Testis (tissue), 3 donors: ENCODE data around the gene COPZ1. TPM values are rescaled to one million over a fixed set of nuclear protein-coding genes. Genes with fewer than 3 reads are reported as not detected.

Source experiments
- DNase-seq: peaks from one replicate; pipeline ENCODE4 v3.0.0-alpha.2; 2019
- H3K27ac ChIP-seq, 2 donors: fragments of 200-600 bp; sonication (generic); one replicate each; pipeline ENCODE4 v1.5.1; 2019
- H3K27me3 ChIP-seq: fragments of 200-600 bp; sonication (generic); one replicate; pipeline ENCODE4 v1.5.1; 2019
- H3K36me3 ChIP-seq: fragments of 200-600 bp; sonication (generic); one replicate; pipeline ENCODE4 v1.5.1; 2017; ENCODE audit warnings: low read depth; ENCODE audit errors: missing control alignments
- H3K4me1 ChIP-seq: fragments of 200-600 bp; sonication (generic); one replicate; pipeline ENCODE4 v1.5.1; 2019
- H3K4me3 ChIP-seq, 2 donors: fragments of 200-600 bp; sonication (generic); one replicate each; pipeline ENCODE4 v1.5.1; 2017 to 2019
- H3K9me3 ChIP-seq: fragments of 200-600 bp; sonication (generic); one replicate; pipeline ENCODE4 v1.5.1; 2017
- CTCF ChIP-seq, 3 experiments: fragments of 450-650 bp in 2 of 3; fragments of 200-600 bp in 1 of 3; sonication (generic) in 1 of 3; IDR thresholded peaks; one replicate each; pipeline ENCODE4 v1.5.1; 2016 to 2019; ENCODE audit warnings: antibody characterized with exemption in 3 of 3, mild to moderate bottlenecking in 2 of 3, moderate library complexity in 1 of 3
- POLR2A ChIP-seq: fragments of 450-650 bp; IDR thresholded peaks from one replicate; pipeline ENCODE4 v1.6.1; 2017; ENCODE audit warnings: antibody characterized with exemption, mild to moderate bottlenecking, moderate library complexity
- WGBS, 2 donors: methylation state at CpG; one replicate each; pipeline ENCODE4 v1.1.5; 2018; 5-methylcytosine and 5-hydroxymethylcytosine counted together
- intact Hi-C: fragments of 100-400 bp; cut with DNase I; formaldehyde crosslinking; loops from one replicate; pipeline ENCODE4 v1.15.1; 2023; ENCODE audit warnings: low total_unique reads
- polyA plus RNA-seq: library from polyadenylated mRNA; stranded (reverse); fragments of 350-450 nt; fragmentation: Illumina TruSeq; extraction: RNeasy Lipid Tissue Mini Kit (QIAGEN cat#74804); gene quantifications from one replicate; pipeline ENCODE4 v1.2.3, GENCODE V29; 2014; ENCODE audit warnings: low read depth, low replicate concordance; ENCODE audit not compliant: insufficient read depth
- total RNA-seq, 2 donors: library from RNA; depleted of rRNA; stranded (reverse); fragments of >200 nt; gene quantifications; one replicate each; pipeline ENCODE4 v1.2.3, GENCODE V29; 2016

COPZ1 gene
- total and polyA plus RNA-seq, 3 donors from 2014 or later, result 45.9 to 123 (median 63.9) TPM

GRCh38 chr12:54387114-54387467 is 62.2 kb downstream of the COPZ1 start:
- no peak for DNase-seq
- TF ChIP-seq POLR2A (no peak), CTCF (IDR thresholded peaks at IDR 0.05) (no peak)
- Histone ChIP-seq H3K27me3 (no peaks in the 10 kb centered on the region), H3K4me1 (peaks cover 12% of the 10 kb centered on the region), H3K27ac (no peak overlapping the region), H3K36me3 (no peaks in the 10 kb centered on the region), H3K4me3 (no peak overlapping the region), H3K9me3 (no peaks in the 10 kb centered on the region)
- 88 to 90% methylated on average over 3 of the region's 3 CpGs for WGBS, 2 donors
- intact Hi-C loops, result no loop called here

GRCh38 chr12:54388237-54389133 is 63.6 kb downstream of the COPZ1 start:
- Histone ChIP-seq H3K36me3 (no peaks in the 10 kb centered on the region), H3K4me3 (no peak overlapping the region), H3K9me3 (no peaks in the 10 kb centered on the region), H3K4me1 (peaks cover 12% of the 10 kb centered on the region), H3K27me3 (no peaks in the 10 kb centered on the region), H3K27ac (no peak overlapping the region)
- 73 to 83% methylated on average over 4 of the region's 4 CpGs for WGBS, 2 donors
- TF ChIP-seq CTCF (IDR thresholded peaks at IDR 0.05) (no peak), POLR2A (no peak)
- no peak for DNase-seq
- intact Hi-C loops, result no loop called here

GRCh38 chr12:54389134-54389508 is 64.2 kb downstream of the COPZ1 start:
- no peaks in the 10 kb centered on the region for H3K9me3 ChIP-seq
- intact Hi-C loops, result no loop called here
- no peak overlapping the region for H3K27ac ChIP-seq
- 92% methylated on average over 3 of the region's 3 CpGs; no CpG with 5 or more reads in 1 of the 2 donors for WGBS, 2 donors
- no peak overlapping the region for H3K4me3 ChIP-seq
- DNase-seq, result no peak
- H3K4me1 ChIP-seq, result peaks cover 12% of the 10 kb centered on the region
- no peaks in the 10 kb centered on the region for H3K27me3 ChIP-seq
- TF ChIP-seq CTCF (IDR thresholded peaks at IDR 0.05) (no peak), POLR2A (no peak)
- no peaks in the 10 kb centered on the region for H3K36me3 ChIP-seq

- Histone ChIP-seq H3K36me3 (no peaks in the 10 kb centered on the region), H3K27ac (no peak overlapping the region), H3K4me1 (peaks cover 12% of the 10 kb centered on the region), H3K9me3 (no peaks in the 10 kb centered on the region), H3K27me3 (no peaks in the 10 kb centered on the region), H3K4me3 (no peak overlapping the region)
- intact Hi-C loops, result no loop called here
- DNase-seq, result no peak
- WGBS, 2 donors, result 74 to 89% methylated on average over 5 of the region's 5 CpGs
- TF ChIP-seq CTCF (IDR thresholded peaks at IDR 0.05), result no peak
These were observed 64.8 kb downstream of the COPZ1 start for GRCh38 chr12:54389607-54390175.
